ENCODE results near the gene TEX44.

- TF ChIP-seq CTCF (IDR thresholded peaks at IDR 0.05 in 2 of 3, conservative IDR thresholded peaks at IDR 0.05 in 1 of 3; ENCODE audit: borderline replicate concordance in 1 of 3, insufficient read depth in 1 of 3, low read depth in 2 of 3, low read length in 2 of 3) (no peak), POLR2AphosphoS5 (IDR thresholded peaks at IDR 0.05; ENCODE audit: low read depth, low read length) (no peak), ELF1 (IDR thresholded peaks at IDR 0.05; ENCODE audit: borderline replicate concordance, low read depth) (no peak), CEBPB (IDR thresholded peaks at IDR 0.05; ENCODE audit: low read depth) (no peak), POLR2A (IDR thresholded peaks at IDR 0.05; ENCODE audit: borderline replicate concordance, extremely low read depth, insufficient read depth, insufficient read length) (no peak), MAX (IDR thresholded peaks at IDR 0.05) (no peak), EGR1 (IDR thresholded peaks at IDR 0.05; ENCODE audit: low read depth) (no peak), TCF7L2 (IDR thresholded peaks at IDR 0.05; ENCODE audit: borderline replicate concordance, extremely low read depth, insufficient read depth, insufficient read length) (no peak), REST (IDR thresholded peaks at IDR 0.05; ENCODE audit: low read depth) (no peak), RAD21 (IDR thresholded peaks at IDR 0.05; ENCODE audit: low read depth) (no peak), EZH2 (IDR thresholded peaks at IDR 0.05) (no peak), ATF3 (IDR thresholded peaks at IDR 0.05) (no peak)
Measured at GRCh38 chr2:231575612-231576256, 16.9 kb upstream of the TEX44 start.
